Spleen (tissue), 11 donors: ENCODE data around the gene ITGA1. TPM values are rescaled to one million over a fixed set of nuclear protein-coding genes. Genes with fewer than 3 reads are reported as not detected.
A peak's percentile ranks its signal among the peaks of the same experiment; 100 is the strongest.

Source experiments
- DNase-seq: peaks from one replicate; pipeline ENCODE4 v3.0.0-alpha.2; 2020
- H3K27ac ChIP-seq, 8 donors: fragments of 200-600 bp; sonication (generic) in 7 of 8; 1 replicate in 4 of 8; 2 replicates in 4 of 8; pipeline versions ENCODE4 v1.5.0 to v1.8.0; 2016 to 2021; ENCODE audit warnings: inconsistent platforms in 4 of 8, mild to moderate bottlenecking in 4 of 8, moderate library complexity in 1 of 8
- H3K27me3 ChIP-seq, 7 donors: fragments of 200-600 bp; sonication (generic) in 6 of 7; replicated peaks in 1 of 7; 1 replicate in 4 of 7; 2 replicates in 3 of 7; pipeline versions ENCODE4 v1.5.0 to v1.8.0; 2016 to 2021; ENCODE audit warnings: inconsistent platforms in 3 of 7, mild to moderate bottlenecking in 1 of 7
- H3K36me3 ChIP-seq, 6 donors: fragments of 200-600 bp; sonication (generic) in 5 of 6; 1 replicate in 4 of 6; 2 replicates in 2 of 6; pipeline versions ENCODE4 v1.5.0 to v1.8.0; 2016 to 2021; ENCODE audit warnings: inconsistent platforms in 2 of 6
- H3K4me1 ChIP-seq, 6 donors: fragments of 200-600 bp; sonication (generic) in 5 of 6; 1 replicate in 3 of 6; 2 replicates in 3 of 6; pipeline versions ENCODE4 v1.5.0 to v1.8.0; 2016 to 2021; ENCODE audit warnings: inconsistent platforms in 3 of 6
- H3K4me3 ChIP-seq, 8 donors: fragments of 200-600 bp; sonication (generic) in 7 of 8; 1 replicate in 4 of 8; 2 replicates in 4 of 8; pipeline versions ENCODE4 v1.5.0 to v1.8.0; 2016 to 2021; ENCODE audit warnings: inconsistent platforms in 4 of 8, mild to moderate bottlenecking in 4 of 8, moderate library complexity in 2 of 8
- H3K9me3 ChIP-seq, 8 donors: fragments of 200-600 bp; sonication (generic) in 7 of 8; 1 replicate in 4 of 8; 2 replicates in 4 of 8; pipeline versions ENCODE4 v1.5.0 to v1.8.0; 2016 to 2021; ENCODE audit warnings: inconsistent platforms in 4 of 8
- POLR2A ChIP-seq, 3 donors: fragments of 450-650 bp; IDR thresholded peaks; one replicate each; pipeline ENCODE4 v1.5.1; 2017; ENCODE audit warnings: antibody characterized with exemption in 3 of 3, mild to moderate bottlenecking in 1 of 3
- POLR2AphosphoS5 ChIP-seq, 3 donors: sonication (generic); formaldehyde crosslinking; IDR thresholded peaks; one replicate each; pipeline ENCODE4 v1.5.1; 2017; ENCODE audit warnings: antibody characterized with exemption in 3 of 3
- WGBS, 5 donors: extraction: QIAGEN DNeasy Blood & Tissue Kit in 3 of 5; methylation state at CpG; one replicate each; pipeline versions ENCODE4 v1.1.5 to v1.1.7; 2013 to 2018; 5-methylcytosine and 5-hydroxymethylcytosine counted together
- intact Hi-C: fragments of 100-400 bp; cut with DNase I; formaldehyde crosslinking; loops from one replicate; pipeline ENCODE4 v1.15.0; 2023; ENCODE audit warnings: low total_unique reads
- polyA plus RNA-seq, 3 donors: library from polyadenylated mRNA; stranded (reverse); fragments of 200-250 nt; gene quantifications; one replicate each; pipeline ENCODE4 v1.2.1, GENCODE V29; 2013
- total RNA-seq, 7 donors: library from RNA; depleted of rRNA in 3 of 7; stranded (reverse); fragments of >200 nt in 3 of 7; fragmentation: NEBNext Ultra II Directional in 4 of 7; extraction: Animal tissue kit (Norgen Biotek cat#: 25700) in 4 of 7; gene quantifications; one replicate each; pipeline versions ENCODE4 v1.1.0 to v1.2.1, GENCODE V29; 2016 to 2021
- TF ChIP-seq, protein P1 (sequence below), 11 experiments: fragments of 200-600 bp in 7 of 11; fragments of 450-650 bp in 4 of 11; sonication (generic) in 4 of 11; IDR thresholded peaks in 8 of 11; conservative IDR thresholded peaks in 3 of 11; 1 replicate in 7 of 11; 2 replicates in 4 of 11; pipeline versions ENCODE4 v1.4.0 to v1.8.0; 2016 to 2021; ENCODE audit warnings: antibody characterized with exemption in 11 of 11, inconsistent platforms in 4 of 11, mild to moderate bottlenecking in 1 of 11
- donor health status: healthy with polysubstance abuse.
- donor health status: DM: no; HTN: no; CAD: no; lungs with moderate emphysema.
- donor health status: DM: no; HTN: no; CAD: no.
- donor health status: Bipolar disorder and iron deficiency.
- donor health status: healthy.
- donor health status: DM: no; HTN: no; CAD: no.
- donor health status: DM: yes; HTN: yes; CAD: no.

Gene ITGA1
- total and polyA plus RNA-seq, 10 donors = 8.3 to 505 (median 289) TPM

DNA sequence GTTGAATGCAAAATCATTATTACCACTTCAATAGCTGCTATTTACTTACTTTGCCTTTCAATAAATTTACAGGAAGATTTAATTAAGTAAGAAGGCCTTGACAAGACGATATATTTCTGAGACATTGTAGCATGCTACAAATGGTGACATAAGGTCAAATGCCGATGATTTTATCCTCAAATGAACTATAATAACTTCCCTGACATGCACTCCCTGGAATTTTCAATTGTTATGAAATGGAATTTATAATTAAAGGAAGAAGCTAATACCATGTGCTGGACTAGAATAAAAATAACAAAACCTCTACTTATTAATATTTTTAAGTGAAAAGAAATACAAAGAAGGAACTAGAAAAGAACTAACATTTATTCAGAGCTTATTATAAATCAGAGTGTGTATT is 30.2 kb upstream of the ITGA1 start:
- intact Hi-C loops = no loop called here
- H3K27ac ChIP-seq = peak overlapping the region; percentile 20 to 65 (median 48)
- H3K36me3 ChIP-seq = no peaks in the 10 kb centered on the region
- H3K9me3 ChIP-seq = no peaks in the 10 kb centered on the region
- H3K27me3 ChIP-seq = no peaks in the 10 kb centered on the region
- no peak for DNase-seq
- H3K4me3 ChIP-seq = no peak overlapping the region
- peaks cover 0 to 12% (median 1%) of the 10 kb centered on the region in 6 donors for H3K4me1 ChIP-seq
- WGBS, 5 donors = 58 to 76% (median 70%) methylated on average over 2 of the region's 2 CpGs
- TF ChIP-seq POLR2A (IDR thresholded peaks at IDR 0.05) (no peak), POLR2AphosphoS5 (IDR thresholded peaks at IDR 0.05) (no peak)
- TF ChIP-seq, protein P1, sequence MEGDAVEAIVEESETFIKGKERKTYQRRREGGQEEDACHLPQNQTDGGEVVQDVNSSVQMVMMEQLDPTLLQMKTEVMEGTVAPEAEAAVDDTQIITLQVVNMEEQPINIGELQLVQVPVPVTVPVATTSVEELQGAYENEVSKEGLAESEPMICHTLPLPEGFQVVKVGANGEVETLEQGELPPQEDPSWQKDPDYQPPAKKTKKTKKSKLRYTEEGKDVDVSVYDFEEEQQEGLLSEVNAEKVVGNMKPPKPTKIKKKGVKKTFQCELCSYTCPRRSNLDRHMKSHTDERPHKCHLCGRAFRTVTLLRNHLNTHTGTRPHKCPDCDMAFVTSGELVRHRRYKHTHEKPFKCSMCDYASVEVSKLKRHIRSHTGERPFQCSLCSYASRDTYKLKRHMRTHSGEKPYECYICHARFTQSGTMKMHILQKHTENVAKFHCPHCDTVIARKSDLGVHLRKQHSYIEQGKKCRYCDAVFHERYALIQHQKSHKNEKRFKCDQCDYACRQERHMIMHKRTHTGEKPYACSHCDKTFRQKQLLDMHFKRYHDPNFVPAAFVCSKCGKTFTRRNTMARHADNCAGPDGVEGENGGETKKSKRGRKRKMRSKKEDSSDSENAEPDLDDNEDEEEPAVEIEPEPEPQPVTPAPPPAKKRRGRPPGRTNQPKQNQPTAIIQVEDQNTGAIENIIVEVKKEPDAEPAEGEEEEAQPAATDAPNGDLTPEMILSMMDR (IDR thresholded peaks at IDR 0.05 in 8 of 11, conservative IDR thresholded peaks at IDR 0.05 in 3 of 11) = no peak

DNA sequence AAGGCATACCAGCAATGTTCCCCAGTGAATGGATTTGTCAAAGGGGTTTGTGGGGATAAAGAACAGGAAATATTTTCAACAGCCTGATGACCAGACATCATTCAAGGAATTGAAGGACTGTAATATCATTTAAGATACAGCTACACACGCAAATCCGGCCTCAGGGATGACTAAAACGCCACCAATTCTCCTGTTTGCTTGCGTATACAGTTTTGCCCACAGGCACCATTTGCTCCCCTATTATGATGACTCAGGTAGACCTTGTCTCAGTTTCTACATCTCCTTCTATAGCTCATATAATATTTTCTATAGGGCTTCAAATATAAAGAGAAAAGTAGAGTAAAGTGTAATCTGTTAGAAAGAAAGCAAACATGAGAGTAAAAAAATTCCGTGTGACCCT is 29.7 kb upstream of the ITGA1 start:
- H3K27ac ChIP-seq = peak overlapping the region in 6 of 8 donors; percentile 33 to 65 (median 48)
- TF ChIP-seq POLR2A (IDR thresholded peaks at IDR 0.05) (no peak), POLR2AphosphoS5 (IDR thresholded peaks at IDR 0.05) (no peak)
- TF ChIP-seq, protein P1 (IDR thresholded peaks at IDR 0.05 in 8 of 11, conservative IDR thresholded peaks at IDR 0.05 in 3 of 11) = no peak
- WGBS, 5 donors = 88 to 97% (median 93%) methylated on average over 5 of the region's 5 CpGs

DNA sequence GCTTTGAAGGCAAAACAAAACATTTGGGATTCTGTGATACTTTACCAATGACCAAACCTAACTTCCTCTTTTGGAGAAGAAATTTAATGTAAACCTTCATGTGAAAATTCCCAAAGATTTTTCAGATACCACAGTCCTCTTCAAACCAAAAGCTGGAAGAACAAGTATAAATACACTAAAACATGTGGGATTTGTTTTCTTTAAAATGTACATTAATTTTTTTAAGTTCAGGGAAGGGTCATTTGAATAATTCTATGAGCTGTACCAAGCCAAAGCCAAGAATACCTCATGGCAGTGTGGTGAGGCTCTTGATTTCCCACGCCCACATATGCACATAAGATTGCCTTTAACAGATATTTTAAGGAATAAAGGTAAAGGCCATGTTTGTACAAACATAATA is 28.4 kb upstream of the ITGA1 start:
- H3K4me1 ChIP-seq = peaks cover 0 to 12% (median 1%) of the 10 kb centered on the region in 6 donors
- TF ChIP-seq, protein P1 (IDR thresholded peaks at IDR 0.05 in 8 of 11, conservative IDR thresholded peaks at IDR 0.05 in 3 of 11) = no peak
- no peak for TF ChIP-seq POLR2AphosphoS5 (IDR thresholded peaks at IDR 0.05)
- TF ChIP-seq POLR2A (IDR thresholded peaks at IDR 0.05) = no peak
- H3K36me3 ChIP-seq = no peaks in the 10 kb centered on the region
- 73 to 94% (median 81%) methylated on average over 1 of the region's 1 CpG for WGBS, 5 donors
- no peak for DNase-seq
- no peaks in the 10 kb centered on the region for H3K9me3 ChIP-seq
- H3K27ac ChIP-seq = no peak overlapping the region
- H3K4me3 ChIP-seq = no peak overlapping the region
- intact Hi-C loops = no loop called here
- H3K27me3 ChIP-seq = no peaks in the 10 kb centered on the region

More for the DNA sequence above, 29.7 kb upstream of the ITGA1 start:
- intact Hi-C loops = no loop called here
- Histone ChIP-seq H3K27me3 (no peaks in the 10 kb centered on the region), H3K36me3 (no peaks in the 10 kb centered on the region), H3K4me1 (peaks cover 0 to 12% (median 1%) of the 10 kb centered on the region in 6 donors), H3K9me3 (no peaks in the 10 kb centered on the region), H3K4me3 (no peak overlapping the region)
- no peak for DNase-seq

DNA sequence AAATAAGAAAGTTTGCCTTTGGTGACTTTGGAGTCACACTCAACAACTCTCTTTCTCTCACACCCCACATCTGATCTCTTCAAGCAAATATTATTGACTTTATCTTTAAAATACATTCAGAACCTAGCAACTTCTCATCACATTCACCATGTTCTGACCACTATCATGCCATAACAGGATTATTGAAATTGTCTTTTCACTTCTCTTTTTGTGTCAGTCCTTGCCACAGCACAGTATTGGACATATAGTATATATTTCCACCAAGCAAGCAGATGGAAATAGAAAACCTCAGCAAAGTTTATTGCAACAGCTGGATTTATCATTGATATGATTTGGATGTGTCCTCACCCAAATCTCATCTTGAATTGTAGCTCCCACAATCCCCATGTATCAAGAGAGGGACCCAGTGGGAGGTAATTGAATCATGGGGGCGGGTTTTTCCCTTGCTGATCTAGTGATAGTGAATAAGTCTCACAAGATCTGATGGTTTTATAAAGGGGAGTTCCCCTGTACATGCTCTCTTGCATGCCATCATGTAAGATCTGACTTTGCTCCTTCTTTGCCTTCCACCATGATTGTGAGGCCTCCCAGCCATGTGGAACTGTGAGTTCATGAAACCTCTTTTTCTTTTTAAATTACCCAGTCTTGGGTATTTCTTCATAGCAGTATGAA is 26.9 kb upstream of the ITGA1 start:
- intact Hi-C loops = no loop called here
- Histone ChIP-seq H3K4me1 (peaks cover 0 to 12% (median 1%) of the 10 kb centered on the region in 6 donors), H3K36me3 (no peaks in the 10 kb centered on the region), H3K4me3 (no peak overlapping the region), H3K9me3 (peaks cover 0 to 5% (median 0%) of the 10 kb centered on the region in 8 donors), H3K27me3 (no peaks in the 10 kb centered on the region), H3K27ac (no peak overlapping the region)
- WGBS, 5 donors = 81 to 97% (median 92%) methylated on average over 1 of the region's 1 CpG
- TF ChIP-seq POLR2A (IDR thresholded peaks at IDR 0.05) (no peak), POLR2AphosphoS5 (IDR thresholded peaks at IDR 0.05) (no peak)
- TF ChIP-seq, protein P1 (IDR thresholded peaks at IDR 0.05 in 8 of 11, conservative IDR thresholded peaks at IDR 0.05 in 3 of 11) = no peak
- DNase-seq = no peak
